ENCODE data around the gene SMIM45.

Gene SMIM45

DNA sequence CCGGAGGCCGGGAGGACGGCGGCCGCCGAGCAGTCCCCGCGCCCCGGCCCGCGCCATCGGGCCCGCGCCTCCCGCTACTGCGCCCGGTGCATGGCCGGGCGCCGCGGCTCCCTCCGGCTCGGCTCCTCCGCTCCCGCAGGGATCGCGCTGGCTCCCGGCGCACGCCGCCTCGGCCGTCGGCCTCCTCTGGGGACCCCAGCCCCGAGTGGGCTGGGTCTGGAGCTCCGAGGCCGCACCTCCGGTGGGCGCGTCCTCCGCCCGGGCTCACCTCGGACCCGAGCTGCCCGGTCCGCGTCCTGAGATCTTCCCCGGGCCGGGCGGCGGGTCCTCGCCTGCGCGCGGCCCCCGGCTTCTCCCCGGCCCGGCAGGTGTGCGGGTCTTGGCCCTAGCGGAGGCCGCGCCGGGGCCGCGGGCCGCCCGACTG lies 37.3 kb upstream of the SMIM45 start:
- ChIA-PET CTCF (no interaction called here), POLR2A (ENCODE audit: unreplicated experiment) (no interaction called here)
- intact Hi-C loops (cut with micrococcal nuclease) = no loop called here
- H3K9me2 ChIP-seq (replicated peaks; ENCODE audit: low read length) = no peaks in the 10 kb centered on the region
- no peaks in the 10 kb centered on the region for H3K9me3 ChIP-seq (ENCODE audit: low read length)
- no peak for TF ChIP-seq EZH2 (IDR thresholded peaks at IDR 0.05; ENCODE audit: low read length, unreplicated experiment)
- no peak for TF ChIP-seq CTCF (conservative IDR thresholded peaks at IDR 0.05; ENCODE audit: low read depth, low read length)
- TF ChIP-seq EZH2phosphoT487 (IDR thresholded peaks at IDR 0.05; ENCODE audit: borderline replicate concordance, low read length) = no peak
- H3K4me1 ChIP-seq (ENCODE audit: insufficient read depth, low read length) = peaks cover 6% of the 10 kb centered on the region
- H3K4me2 ChIP-seq (ENCODE audit: low read length) = peak overlapping the region; percentile 71
- BruUV-seq (replicated peaks) = no TSS peak
- H3K79me2 ChIP-seq (ENCODE audit: low read length) = no peaks in the 10 kb centered on the region
- 0 out of 2 replicates have a peak, but pooled peaks cover 6% of the 10 kb centered on the region for H3K27me3 ChIP-seq (ENCODE audit: low read length)
- no peaks in the 10 kb centered on the region for H3F3A ChIP-seq (ENCODE audit: low read length, unreplicated experiment)
- no peak overlapping the region for H3K27ac ChIP-seq (ENCODE audit: low read length)
- H2AFZ ChIP-seq (ENCODE audit: low read length) = no peak overlapping the region
- no peak for DNase-seq
- ATAC-seq = no peak
- H3K9ac ChIP-seq (ENCODE audit: low read length) = no peak overlapping the region
- H3K36me3 ChIP-seq (ENCODE audit: low read depth, low read length) = no peaks in the 10 kb centered on the region
- H3K4me3 ChIP-seq (ENCODE audit: low read length) = peak overlapping the region; percentile 60
- H4K20me1 ChIP-seq (ENCODE audit: low read length) = no peaks in the 10 kb centered on the region

DNA sequence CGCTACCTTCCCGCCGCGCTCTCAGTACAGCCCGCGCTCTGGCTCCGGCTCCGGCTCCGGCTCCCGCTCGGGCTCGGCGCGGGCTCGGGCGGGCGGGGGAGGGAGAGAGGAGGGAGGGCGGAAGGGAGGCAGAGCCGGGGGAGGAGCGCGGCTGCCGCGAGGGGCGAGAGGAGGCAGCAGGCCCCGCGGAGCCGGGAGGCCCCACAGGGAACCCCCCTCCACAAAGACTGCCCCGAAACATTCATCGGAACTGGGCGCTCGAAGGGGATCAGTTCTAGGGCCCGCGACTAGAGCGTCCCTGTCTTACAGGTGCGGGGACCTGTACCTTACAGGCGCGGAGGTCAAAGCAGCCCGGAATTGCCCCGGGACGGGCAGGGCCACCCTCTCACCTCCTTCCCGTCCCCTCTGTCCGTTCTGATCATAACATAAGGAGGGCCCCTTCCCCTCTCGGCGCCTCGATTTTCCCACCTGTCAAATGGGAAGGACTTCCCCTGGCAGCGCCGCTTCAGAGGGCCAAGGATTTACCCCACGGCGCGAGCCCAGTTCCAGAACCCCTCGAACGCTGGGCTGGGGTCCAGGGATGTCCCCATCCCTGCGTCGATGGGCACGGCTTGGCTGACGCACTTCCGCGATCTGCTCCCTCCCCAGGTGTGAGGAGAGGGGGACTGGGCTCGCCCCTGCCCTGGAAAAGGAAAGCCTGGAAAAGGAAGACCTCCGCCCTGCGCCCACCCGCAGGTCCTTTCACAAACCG lies 36.7 kb upstream of the SMIM45 start, which contains the start of gene SHISA8:
SHISA8 (minus strand) TSS at position 40 of the 751 bp plus-strand sequence. CDS start 407 bp downstream, outside the sequence.
- ATAC-seq (peak; percentile 54), DNase-seq (peak; percentile 43)
- H3F3A ChIP-seq (ENCODE audit: low read length, unreplicated experiment) = no peaks in the 10 kb centered on the region
- H2AFZ ChIP-seq (ENCODE audit: low read length) = no peak within 1 kb of the TSS
- intact Hi-C loops (cut with micrococcal nuclease) = no loop called here
- no peaks in the 10 kb centered on the region for H3K9me3 ChIP-seq (ENCODE audit: low read length)
- ChIA-PET POLR2A (ENCODE audit: unreplicated experiment) (no interaction called here), CTCF (no interaction called here)
- 0 out of 2 replicates have a peak, but pooled peaks cover 6% of the 10 kb centered on the region for H3K27me3 ChIP-seq (ENCODE audit: low read length)
- H3K4me3 ChIP-seq (ENCODE audit: low read length) = peak within 1 kb of the TSS; percentile 60
- no peaks in the 10 kb centered on the region for H3K79me2 ChIP-seq (ENCODE audit: low read length)
- BruUV-seq (replicated peaks) = no TSS peak
- no peaks in the 10 kb centered on the region for H4K20me1 ChIP-seq (ENCODE audit: low read length)
- TF ChIP-seq EZH2 (IDR thresholded peaks at IDR 0.05; ENCODE audit: low read length, unreplicated experiment) (no peak), CTCF (conservative IDR thresholded peaks at IDR 0.05; ENCODE audit: low read depth, low read length) (no peak)
- peaks cover 6% of the 10 kb centered on the region for H3K4me1 ChIP-seq (ENCODE audit: insufficient read depth, low read length)
- no peak within 1 kb of the TSS for H3K9ac ChIP-seq (ENCODE audit: low read length)
- no peaks in the 10 kb centered on the region for H3K36me3 ChIP-seq (ENCODE audit: low read depth, low read length)
- H3K27ac ChIP-seq (ENCODE audit: low read length) = no peak within 1 kb of the TSS
- peak within 1 kb of the TSS; percentile 71 for H3K4me2 ChIP-seq (ENCODE audit: low read length)
- no peaks in the 10 kb centered on the region for H3K9me2 ChIP-seq (replicated peaks; ENCODE audit: low read length)

GRCh38 chr22:41915786-41916493 lies 36.0 kb upstream of the SMIM45 start:
- Histone ChIP-seq H3K27ac (ENCODE audit: low read length) (no peak overlapping the region), H3K4me2 (ENCODE audit: low read length) (no peak overlapping the region), H3K27me3 (ENCODE audit: low read length) (0 out of 2 replicates have a peak, but pooled peaks cover 4% of the 10 kb centered on the region), H3K4me1 (ENCODE audit: insufficient read depth, low read length) (peaks cover 6% of the 10 kb centered on the region), H3K9me3 (ENCODE audit: low read length) (no peaks in the 10 kb centered on the region), H3K4me3 (ENCODE audit: low read length) (no peak overlapping the region), H3K79me2 (ENCODE audit: low read length) (no peaks in the 10 kb centered on the region), H2AFZ (ENCODE audit: low read length) (no peak overlapping the region), H4K20me1 (ENCODE audit: low read length) (no peaks in the 10 kb centered on the region), H3K36me3 (ENCODE audit: low read depth, low read length) (no peaks in the 10 kb centered on the region), H3F3A (ENCODE audit: low read length, unreplicated experiment) (no peaks in the 10 kb centered on the region), H3K9me2 (replicated peaks; ENCODE audit: low read length) (no peaks in the 10 kb centered on the region), H3K9ac (ENCODE audit: low read length) (no peak overlapping the region)
- intact Hi-C loops (cut with micrococcal nuclease) = no loop called here
- TF ChIP-seq EZH2phosphoT487 (IDR thresholded peaks at IDR 0.05; ENCODE audit: borderline replicate concordance, low read length) (no peak), CTCF (conservative IDR thresholded peaks at IDR 0.05; ENCODE audit: low read depth, low read length) (no peak), EZH2 (IDR thresholded peaks at IDR 0.05; ENCODE audit: low read length, unreplicated experiment) (no peak)
- no peak for ATAC-seq
- POLR2A ChIA-PET (ENCODE audit: unreplicated experiment) = no interaction called here
- CTCF ChIA-PET = no interaction called here
- no TSS peak for BruUV-seq (replicated peaks)
- no peak for DNase-seq

All from PC-3 (cell line).